ENCODE results near the gene PAK5.

Gene PAK5

DNA sequence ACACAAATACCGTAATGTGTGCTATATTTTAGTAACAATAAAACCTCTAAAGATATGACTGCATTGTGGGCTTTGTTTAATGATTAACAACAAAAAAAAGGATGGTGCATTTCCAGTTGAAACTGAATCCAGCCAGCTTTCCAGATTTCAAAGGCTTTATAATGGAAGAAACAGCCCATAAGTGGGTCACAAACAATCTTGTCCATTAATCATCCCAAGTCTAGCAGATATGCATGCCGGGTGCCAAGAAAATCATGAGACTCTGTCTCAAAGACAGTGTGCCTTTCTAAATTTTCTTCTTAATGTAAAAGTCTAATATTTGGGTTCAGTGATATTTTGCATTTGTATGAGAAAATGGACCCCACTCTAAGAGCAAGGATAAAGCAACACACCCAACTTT is 345.1 kb downstream of the PAK5 start:
- DNase-seq (ENCODE audit: low read depth): no peak

DNA sequence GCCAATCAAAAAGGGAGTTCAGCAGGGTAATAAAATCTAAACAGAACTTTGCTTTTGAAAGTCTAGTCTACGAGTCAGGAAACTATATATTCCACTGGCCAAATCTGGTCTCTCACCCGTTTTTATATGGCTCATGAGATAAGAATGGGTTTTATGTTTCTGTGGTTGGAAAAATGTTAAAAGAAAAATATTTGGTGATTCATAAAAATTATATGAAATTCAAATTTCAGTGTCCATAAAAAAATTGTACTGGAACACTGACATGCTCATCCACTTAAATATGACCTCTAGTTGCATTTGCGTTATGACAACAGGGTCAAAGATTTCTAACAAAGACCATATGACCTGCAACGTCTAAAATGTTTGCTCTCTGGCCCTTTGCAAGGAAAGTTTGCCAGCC is 346.8 kb downstream of the PAK5 start:
- no peak for DNase-seq (ENCODE audit: low read depth)

DNA sequence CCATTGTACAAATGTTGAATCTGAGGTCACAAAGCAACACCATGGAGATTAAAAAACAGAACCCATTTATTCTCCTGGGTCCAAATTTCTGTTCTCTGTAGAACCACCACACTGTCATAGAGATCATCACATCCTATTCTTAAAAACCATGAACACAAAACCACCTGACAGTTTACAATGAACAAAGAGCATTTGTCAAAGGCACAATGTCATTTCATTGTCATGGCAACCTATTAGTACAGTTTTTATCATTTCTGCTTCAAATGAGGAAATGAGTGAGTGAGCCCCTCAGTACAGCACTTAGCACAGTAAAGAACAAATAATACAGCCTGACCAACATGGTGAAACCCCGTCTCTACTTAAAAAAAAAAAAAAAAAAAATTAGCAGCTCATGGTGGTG is 347.6 kb downstream of the PAK5 start:
- no peak for DNase-seq (ENCODE audit: low read depth)

DNA sequence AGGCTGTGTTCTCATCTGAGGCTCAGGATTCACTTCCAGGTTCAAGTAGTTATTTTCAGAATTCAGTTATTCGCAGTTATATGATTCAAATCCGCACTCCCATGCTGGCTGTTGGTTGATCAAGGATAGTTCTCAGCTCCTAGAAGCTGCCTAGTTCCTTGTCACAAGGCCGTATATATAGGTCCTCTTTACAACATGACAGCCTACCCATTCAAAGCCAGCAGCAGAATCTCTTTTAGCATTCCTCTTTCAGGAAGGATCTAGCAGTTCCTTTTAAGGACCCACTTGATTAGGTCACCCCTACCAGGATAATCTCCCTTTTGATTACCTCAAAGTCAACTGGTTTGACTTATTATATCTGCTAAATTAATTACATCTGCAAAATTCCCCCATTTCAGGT is 348.2 kb downstream of the PAK5 start:
- no peak for DNase-seq (ENCODE audit: low read depth)

DNA sequence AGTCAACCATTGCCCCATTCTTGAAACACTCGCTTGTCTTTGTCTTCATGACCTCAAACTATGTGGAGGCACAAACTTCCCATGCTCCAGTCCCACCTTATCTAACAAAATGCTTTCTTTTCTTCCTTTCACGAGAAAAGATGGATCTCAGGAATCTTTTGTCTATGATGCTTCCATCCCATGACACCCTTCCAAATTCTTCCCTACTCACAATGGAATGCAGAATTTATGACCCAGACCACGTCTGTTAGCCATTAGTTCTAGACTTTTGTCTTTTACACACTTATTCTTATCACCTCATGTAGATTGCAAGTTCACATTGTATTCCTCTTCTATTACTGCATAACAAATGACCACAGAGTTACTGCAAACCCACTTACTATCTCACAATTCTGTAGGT is 348.7 kb downstream of the PAK5 start:
- DNase-seq (ENCODE audit: low read depth): no peak

DNA sequence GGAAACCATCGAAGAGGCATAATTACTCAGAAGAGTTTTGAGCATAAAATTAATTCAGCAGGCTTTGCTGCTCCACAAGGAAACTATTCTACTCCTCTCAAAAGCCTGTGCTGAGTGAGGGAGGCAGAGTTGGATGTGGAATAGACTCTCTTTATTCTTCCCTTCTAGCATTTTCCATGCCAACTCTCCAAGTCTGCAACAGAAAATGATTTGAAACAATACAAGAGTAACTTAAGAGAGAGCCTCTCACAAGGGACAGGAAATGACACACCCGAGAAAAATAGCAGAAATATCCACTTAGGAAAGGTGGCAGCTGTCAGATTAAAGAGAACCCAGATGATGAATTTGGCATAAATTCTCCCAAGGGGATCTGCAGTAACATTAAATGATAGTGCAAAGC is 350.8 kb downstream of the PAK5 start:
- no peak for DNase-seq (ENCODE audit: low read depth)
